Measurements from ENCODE around the gene PRAF2. TPM values are rescaled to one million over a fixed set of nuclear protein-coding genes. Genes with fewer than 3 reads are reported as not detected.

PRAF2 gene
- polyA plus RNA-seq, 2 of the 4 experiments (the other 2 are of a cell fraction), result 13.6 to 35.4 TPM

GRCh38 chrX:49043987-49044281, 29.9 kb downstream of the PRAF2 start:
- peak overlapping the region; percentile 35 for H3K4me3 ChIP-seq
- CTCF ChIA-PET, result interaction anchor here (0.5 to 6.4 kb wide), 24 partner anchors 12 to 413 kb away, joined by 3 to 32 read pairs (median 4); partner anchors contain the start of genes GRIPAP1, KCND1 and OTUD5
- H3K4me2 ChIP-seq, result peak overlapping the region; percentile 79
- peaks cover 11% of the 10 kb centered on the region for H3K4me1 ChIP-seq
- ATAC-seq (no peak), DNase-seq (ENCODE audit: low read depth in 1 of 2, low spot score in 1 of 2) (no peak), FAIRE-seq (peak; percentile 7)
- H3K27ac ChIP-seq, result peak overlapping the region; percentile 78 to 93
- no peak for TF ChIP-seq RNF2 (IDR thresholded peaks at IDR 0.05; ENCODE audit: borderline replicate concordance, low read depth)
- TF ChIP-seq, protein P1, sequence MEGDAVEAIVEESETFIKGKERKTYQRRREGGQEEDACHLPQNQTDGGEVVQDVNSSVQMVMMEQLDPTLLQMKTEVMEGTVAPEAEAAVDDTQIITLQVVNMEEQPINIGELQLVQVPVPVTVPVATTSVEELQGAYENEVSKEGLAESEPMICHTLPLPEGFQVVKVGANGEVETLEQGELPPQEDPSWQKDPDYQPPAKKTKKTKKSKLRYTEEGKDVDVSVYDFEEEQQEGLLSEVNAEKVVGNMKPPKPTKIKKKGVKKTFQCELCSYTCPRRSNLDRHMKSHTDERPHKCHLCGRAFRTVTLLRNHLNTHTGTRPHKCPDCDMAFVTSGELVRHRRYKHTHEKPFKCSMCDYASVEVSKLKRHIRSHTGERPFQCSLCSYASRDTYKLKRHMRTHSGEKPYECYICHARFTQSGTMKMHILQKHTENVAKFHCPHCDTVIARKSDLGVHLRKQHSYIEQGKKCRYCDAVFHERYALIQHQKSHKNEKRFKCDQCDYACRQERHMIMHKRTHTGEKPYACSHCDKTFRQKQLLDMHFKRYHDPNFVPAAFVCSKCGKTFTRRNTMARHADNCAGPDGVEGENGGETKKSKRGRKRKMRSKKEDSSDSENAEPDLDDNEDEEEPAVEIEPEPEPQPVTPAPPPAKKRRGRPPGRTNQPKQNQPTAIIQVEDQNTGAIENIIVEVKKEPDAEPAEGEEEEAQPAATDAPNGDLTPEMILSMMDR (IDR thresholded peaks at IDR 0.05), result no peak
- peak; percentile 26 for TF ChIP-seq ZFP36 (IDR thresholded peaks at IDR 0.05; ENCODE audit: borderline replicate concordance, partially characterized antibody)
- no peak for TF ChIP-seq NR3C1 (IDR thresholded peaks at IDR 0.05)
- TF ChIP-seq, protein P2, sequence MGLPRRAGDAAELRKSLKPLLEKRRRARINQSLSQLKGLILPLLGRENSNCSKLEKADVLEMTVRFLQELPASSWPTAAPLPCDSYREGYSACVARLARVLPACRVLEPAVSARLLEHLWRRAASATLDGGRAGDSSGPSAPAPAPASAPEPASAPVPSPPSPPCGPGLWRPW (IDR thresholded peaks at IDR 0.05), result no peak
- TF ChIP-seq REST (IDR thresholded peaks at IDR 0.05), result no peak
- TF ChIP-seq FOSB (CRISPR knock-in tag; IDR thresholded peaks at IDR 0.05), result no peak
- TF ChIP-seq E2F6 (IDR thresholded peaks at IDR 0.05; ENCODE audit: borderline replicate concordance, low read depth), result no peak
- POLR2A ChIA-PET, result interaction anchor here (0.9 to 5.7 kb wide), 6 partner anchors 9 to 152 kb away, joined by 3 to 40 read pairs (median 6); partner anchors contain the start of genes GRIPAP1, OTUD5 and PRAF2
- no peaks in the 10 kb centered on the region for H3K9me3 ChIP-seq
- 6% methylated on average over 13 of the region's 13 CpGs for WGBS (ENCODE audit: missing lambda C conversion rate)

DNA sequence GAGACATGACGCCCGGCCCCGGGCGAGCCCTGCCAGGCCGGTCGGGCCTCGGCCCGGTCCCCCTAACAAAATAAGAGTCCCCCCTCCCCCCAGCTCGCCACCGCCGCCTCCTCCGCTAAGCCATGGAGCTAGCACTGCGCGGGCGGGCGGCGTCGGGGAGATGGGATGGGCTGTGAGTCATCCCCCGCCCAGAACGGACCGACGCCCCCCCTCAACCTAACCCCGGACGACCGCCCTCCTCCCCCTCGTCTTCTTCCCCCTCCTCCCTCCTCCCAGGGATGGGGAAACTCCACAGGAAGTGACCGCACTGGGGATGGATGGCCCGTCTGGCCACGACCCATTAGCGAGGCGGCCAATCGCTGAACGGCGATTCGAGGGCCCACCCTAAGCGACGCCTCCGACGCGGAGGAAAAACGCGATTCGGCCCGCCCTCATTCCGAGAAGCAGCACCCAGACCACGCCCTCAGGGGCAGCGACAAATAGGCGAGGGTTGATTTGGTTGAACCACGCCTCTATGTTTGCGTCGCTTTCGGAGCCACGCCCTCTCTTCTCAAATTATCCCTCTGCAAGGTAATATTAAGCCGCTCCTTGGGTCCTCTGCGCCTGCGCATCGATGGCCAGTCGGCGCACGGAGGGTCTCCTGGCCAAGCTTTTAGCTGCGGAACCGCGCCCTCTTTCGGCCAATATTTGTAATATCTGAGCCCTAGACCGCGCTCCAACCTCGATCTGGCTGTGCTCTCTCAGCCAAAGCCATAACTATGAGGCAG, 30.4 kb downstream of the PRAF2 start, which contains the start of gene TFE3:
TFE3 (minus strand) TSS at position 138 of the 767 bp plus-strand sequence; CDS start at position 7, 131 bp downstream.
- peaks cover 17% of the 10 kb centered on the region for H3K4me1 ChIP-seq
- WGBS (ENCODE audit: missing lambda C conversion rate), result under 1% methylated on average over 17 of the region's 67 CpGs
- DNase-seq (ENCODE audit: low read depth in 1 of 2, low spot score in 1 of 2), result peak; percentile 91 to 99
- CTCF ChIA-PET, result interaction anchor here (0.5 to 6.4 kb wide), 24 partner anchors 13 to 412 kb away, joined by 3 to 32 read pairs (median 4); partner anchors contain the start of genes GRIPAP1, KCND1 and OTUD5
- peak; percentile 100 for FAIRE-seq
- H3K4me3 ChIP-seq, result peak within 1 kb of the TSS; percentile 93
- peak within 1 kb of the TSS; percentile 99 to 100 for H3K27ac ChIP-seq
- H3K4me2 ChIP-seq, result peak within 1 kb of the TSS; percentile 98
- peak; percentile 78 to 88 for ATAC-seq
- no peaks in the 10 kb centered on the region for H3K9me3 ChIP-seq
- POLR2A ChIA-PET, result interaction anchor here (0.5 to 5.7 kb wide), 13 partner anchors 9 to 353 kb away, joined by 3 to 40 read pairs (median 4); partner anchors contain the start of genes GRIPAP1, OTUD5 and PRAF2
- TF ChIP-seq ZFP36 (IDR thresholded peaks at IDR 0.05; ENCODE audit: borderline replicate concordance, partially characterized antibody), result no peak
- no peak; the same call in 1 of the 2 replicates for TF ChIP-seq GATA3 (IDR thresholded peaks at IDR 0.05; ENCODE audit: borderline replicate concordance)
- no peak for TF ChIP-seq CHD4 (IDR thresholded peaks at IDR 0.05; ENCODE audit: borderline replicate concordance)
- TF ChIP-seq, protein P3, sequence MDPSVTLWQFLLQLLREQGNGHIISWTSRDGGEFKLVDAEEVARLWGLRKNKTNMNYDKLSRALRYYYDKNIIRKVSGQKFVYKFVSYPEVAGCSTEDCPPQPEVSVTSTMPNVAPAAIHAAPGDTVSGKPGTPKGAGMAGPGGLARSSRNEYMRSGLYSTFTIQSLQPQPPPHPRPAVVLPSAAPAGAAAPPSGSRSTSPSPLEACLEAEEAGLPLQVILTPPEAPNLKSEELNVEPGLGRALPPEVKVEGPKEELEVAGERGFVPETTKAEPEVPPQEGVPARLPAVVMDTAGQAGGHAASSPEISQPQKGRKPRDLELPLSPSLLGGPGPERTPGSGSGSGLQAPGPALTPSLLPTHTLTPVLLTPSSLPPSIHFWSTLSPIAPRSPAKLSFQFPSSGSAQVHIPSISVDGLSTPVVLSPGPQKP (IDR thresholded peaks at IDR 0.05; ENCODE audit: low read depth, low read length), result no peak
- TF ChIP-seq MYC (IDR thresholded peaks at IDR 0.05; ENCODE audit: borderline replicate concordance, low read length), result no peak
- no peak for TF ChIP-seq HOXB5 (CRISPR knock-in tag; IDR thresholded peaks at IDR 0.05)
- TF ChIP-seq RAD21 (conservative IDR thresholded peaks at IDR 0.05 in 1 of 2, IDR thresholded peaks at IDR 0.05 in 1 of 2), result peak; percentile 83 to 85
- TF ChIP-seq CEBPB (IDR thresholded peaks at IDR 0.05), result 0 out of 4 replicates have a peak, but pooled peaks of 1 of the 2 experiments have one; percentile 2
- no peak for TF ChIP-seq ATOH8 (CRISPR knock-in tag; IDR thresholded peaks at IDR 0.05; ENCODE audit: low read depth)
- TF ChIP-seq KDM1A (IDR thresholded peaks at IDR 0.05; ENCODE audit: low read depth), result no peak
- peak; percentile 60 for TF ChIP-seq SMC3 (IDR thresholded peaks at IDR 0.05)
- TF ChIP-seq CHD2 (IDR thresholded peaks at IDR 0.05; ENCODE audit: low read length, partially characterized antibody), result no peak
- no peak for TF ChIP-seq KDM5A (IDR thresholded peaks at IDR 0.05)
- TF ChIP-seq JUNB (IDR thresholded peaks at IDR 0.05), result no peak
- no peak for TF ChIP-seq PBX3 (IDR thresholded peaks at IDR 0.05)
- no peak for TF ChIP-seq ZNF302 (CRISPR knock-in tag; IDR thresholded peaks at IDR 0.05)
- no peak for TF ChIP-seq EP300 (IDR thresholded peaks at IDR 0.05)
- no peak for TF ChIP-seq MAFK (IDR thresholded peaks at IDR 0.05; ENCODE audit: partially characterized antibody)
- no peak for TF ChIP-seq FOSB (CRISPR knock-in tag; IDR thresholded peaks at IDR 0.05)

All from A549 (cell line).